ENCODE measurements around the gene ABHD1.
"Not testable (repeated sequence)": the region's sequence is repeated elsewhere in the genome, so short reads cannot be mapped to it uniquely, and the experiment has no call there.

GRCh38 chr2:27110603-27111352, 12.8 kb upstream of the ABHD1 start:
- not testable (repeated sequence) for TF ChIP-seq CTCF (conservative IDR thresholded peaks at IDR 0.05); ZFX (IDR thresholded peaks at IDR 0.05)
